Omental fat pad (tissue), 4 donors: ENCODE measurements around the gene THOC5. TPM values are rescaled to one million over a fixed set of nuclear protein-coding genes. Genes with fewer than 3 reads are reported as not detected.
"Not testable (repeated sequence)": the region's sequence is repeated elsewhere in the genome, so short reads cannot be mapped to it uniquely, and the experiment has no call there.

Source experiments
- ATAC-seq: fragments of 150-250 bp; one replicate; pipeline ENCODE4 v1.9.1; 2016; ENCODE audit warnings: mild to moderate bottlenecking, moderate library complexity; ENCODE audit not compliant: low FRiP score
- DNase-seq: peaks from one replicate; pipeline ENCODE4 v3.0.0-alpha.2; 2019; ENCODE audit warnings: low spot score
- total RNA-seq, 4 donors: library from RNA; depleted of rRNA; stranded (reverse); fragments of >200 nt; gene quantifications; one replicate each; pipeline ENCODE4 v1.1.0, GENCODE V29; 2016
- TF ChIP-seq, protein P1 (sequence below), 3 donors: fragments of 450-650 bp; IDR thresholded peaks; one replicate each; pipeline ENCODE4 v1.5.1; 2016 to 2017; ENCODE audit warnings: antibody characterized with exemption in 3 of 3, mild to moderate bottlenecking in 3 of 3, moderate library complexity in 2 of 3

THOC5 gene
- total RNA-seq: 10 to 100 TPM; 21.0 to 54.2 (median 29.4) TPM

DNA sequence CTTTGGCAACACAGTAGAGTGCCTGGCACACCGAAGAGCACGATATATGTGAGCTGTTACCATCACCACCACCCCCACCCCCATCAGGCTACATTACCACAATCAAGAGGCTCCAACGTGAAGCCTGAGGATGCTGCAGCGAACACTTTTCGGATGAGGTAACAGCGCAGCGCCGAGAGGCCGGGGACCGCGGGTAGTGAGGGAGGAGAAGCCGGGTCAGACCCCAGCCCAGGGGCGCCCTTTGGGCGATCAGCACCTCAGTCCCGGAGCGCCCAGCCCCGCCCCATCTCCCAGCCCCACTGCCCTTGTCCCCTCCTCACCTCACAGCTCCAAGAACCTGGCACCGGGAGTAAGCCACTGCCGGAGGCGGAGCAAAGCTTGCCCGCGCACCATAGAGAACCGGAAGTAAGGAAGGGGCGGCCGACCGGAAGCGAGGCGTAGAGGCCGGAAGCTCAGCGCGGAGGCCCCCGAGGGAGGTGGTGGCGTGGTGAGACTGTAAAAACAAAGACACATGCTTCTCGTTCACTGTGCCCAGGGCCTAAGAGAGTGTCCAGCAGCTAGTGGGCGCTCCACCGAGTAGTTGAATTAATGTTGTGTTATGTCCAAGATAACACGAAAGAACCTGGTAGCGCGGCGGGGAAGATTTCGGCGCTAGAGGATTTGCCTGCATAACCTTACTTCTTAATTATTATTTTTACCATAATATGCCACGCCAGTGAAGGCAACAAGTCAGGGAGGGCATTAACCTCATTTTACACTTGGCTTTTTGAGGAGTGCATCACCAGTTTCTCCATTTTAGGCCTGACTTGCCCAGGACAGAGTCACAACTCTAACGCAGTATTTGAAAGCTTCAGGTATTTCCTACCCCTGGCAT is at the start of gene THOC5:
Gene THOC5 (minus strand): TSS at position 407 of the 874 bp plus-strand sequence. CDS start 4,610 bp downstream, outside the sequence.
- ATAC-seq (peak; percentile 97), DNase-seq (peak; percentile 72)
- TF ChIP-seq, protein P1, sequence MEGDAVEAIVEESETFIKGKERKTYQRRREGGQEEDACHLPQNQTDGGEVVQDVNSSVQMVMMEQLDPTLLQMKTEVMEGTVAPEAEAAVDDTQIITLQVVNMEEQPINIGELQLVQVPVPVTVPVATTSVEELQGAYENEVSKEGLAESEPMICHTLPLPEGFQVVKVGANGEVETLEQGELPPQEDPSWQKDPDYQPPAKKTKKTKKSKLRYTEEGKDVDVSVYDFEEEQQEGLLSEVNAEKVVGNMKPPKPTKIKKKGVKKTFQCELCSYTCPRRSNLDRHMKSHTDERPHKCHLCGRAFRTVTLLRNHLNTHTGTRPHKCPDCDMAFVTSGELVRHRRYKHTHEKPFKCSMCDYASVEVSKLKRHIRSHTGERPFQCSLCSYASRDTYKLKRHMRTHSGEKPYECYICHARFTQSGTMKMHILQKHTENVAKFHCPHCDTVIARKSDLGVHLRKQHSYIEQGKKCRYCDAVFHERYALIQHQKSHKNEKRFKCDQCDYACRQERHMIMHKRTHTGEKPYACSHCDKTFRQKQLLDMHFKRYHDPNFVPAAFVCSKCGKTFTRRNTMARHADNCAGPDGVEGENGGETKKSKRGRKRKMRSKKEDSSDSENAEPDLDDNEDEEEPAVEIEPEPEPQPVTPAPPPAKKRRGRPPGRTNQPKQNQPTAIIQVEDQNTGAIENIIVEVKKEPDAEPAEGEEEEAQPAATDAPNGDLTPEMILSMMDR (IDR thresholded peaks at IDR 0.05): no peak

DNA sequence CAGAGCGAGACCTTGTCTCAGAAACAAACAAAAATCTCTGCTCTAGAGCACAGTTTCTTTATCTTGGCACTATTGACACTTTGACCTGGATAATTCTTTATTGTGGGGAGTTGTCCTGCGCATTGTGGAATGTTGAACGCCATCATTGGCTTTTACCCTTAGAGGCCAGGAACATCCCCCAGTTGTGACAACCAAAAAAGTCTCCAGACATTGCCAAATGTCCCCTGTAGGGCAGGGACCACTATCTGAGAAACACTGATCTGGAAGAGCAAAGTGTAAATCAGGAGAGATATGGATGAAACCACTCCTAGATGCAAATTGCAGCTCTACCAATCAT is 45.1 kb upstream of the THOC5 start:
- ATAC-seq: no peak
- TF ChIP-seq, protein P1 (IDR thresholded peaks at IDR 0.05): no peak
- DNase-seq: no peak

DNA sequence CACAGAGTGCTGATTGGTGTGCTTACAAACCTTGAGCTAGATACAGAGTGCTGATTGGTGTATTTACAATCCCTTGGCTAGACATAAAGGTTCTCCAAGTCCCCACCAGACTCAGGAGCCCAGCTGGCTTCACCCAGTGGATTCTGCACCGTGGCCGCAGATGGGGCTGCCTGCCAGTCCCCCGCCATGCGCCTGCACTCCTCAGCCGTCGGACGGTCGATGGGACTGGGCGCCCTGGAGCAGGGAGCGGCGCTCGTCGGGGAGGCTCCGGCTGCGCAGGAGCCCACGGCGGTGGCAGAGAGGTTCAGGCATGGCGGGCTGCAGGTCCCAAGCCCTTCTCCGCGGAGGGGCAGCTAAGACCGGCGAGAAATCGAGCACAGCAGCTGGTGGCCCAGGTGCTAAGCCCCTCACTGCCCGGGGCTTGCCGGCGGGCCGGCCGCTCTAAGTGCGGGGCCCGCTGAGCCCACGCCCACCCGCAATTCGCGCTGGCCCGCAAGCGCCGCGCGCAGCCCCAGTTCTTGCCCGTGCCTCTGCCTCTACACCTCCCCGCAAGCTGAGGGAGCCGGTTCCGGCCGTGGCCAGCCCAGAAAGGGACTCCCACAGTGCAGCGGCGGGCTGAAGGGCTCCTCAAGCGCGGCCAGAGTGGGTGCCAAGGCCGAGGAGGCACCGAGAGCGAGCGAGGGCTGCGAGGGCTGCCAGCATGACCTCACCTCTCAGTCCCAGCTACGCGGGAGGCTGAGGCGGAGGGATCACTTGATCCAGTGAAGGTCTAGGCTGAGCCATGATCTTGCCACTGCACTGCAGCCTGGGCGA is 44.5 kb upstream of the THOC5 start:
- DNase-seq, ATAC-seq: not testable (repeated sequence)

DNA sequence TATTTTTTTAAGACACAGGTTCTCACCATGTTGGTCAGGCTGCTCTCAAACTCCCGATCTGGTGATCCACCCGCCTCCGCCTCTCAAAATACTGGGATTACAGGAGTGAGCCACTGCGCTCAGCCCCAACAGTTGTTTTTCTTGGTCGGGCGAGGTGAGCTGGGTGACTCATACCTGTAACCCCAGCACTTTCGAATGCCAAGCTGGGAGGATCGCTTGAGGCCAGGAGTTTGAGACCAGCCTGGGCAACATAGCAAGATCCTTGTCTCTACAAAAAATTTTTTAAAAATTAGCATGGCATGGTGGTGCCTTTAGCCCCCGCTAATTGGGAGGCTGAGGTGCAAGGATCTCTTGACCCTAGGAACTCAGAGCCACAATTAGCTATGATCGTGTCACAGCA is 42.9 kb upstream of the THOC5 start:
- ATAC-seq: no peak
- DNase-seq: no peak
- TF ChIP-seq, protein P1 (IDR thresholded peaks at IDR 0.05): no peak

DNA sequence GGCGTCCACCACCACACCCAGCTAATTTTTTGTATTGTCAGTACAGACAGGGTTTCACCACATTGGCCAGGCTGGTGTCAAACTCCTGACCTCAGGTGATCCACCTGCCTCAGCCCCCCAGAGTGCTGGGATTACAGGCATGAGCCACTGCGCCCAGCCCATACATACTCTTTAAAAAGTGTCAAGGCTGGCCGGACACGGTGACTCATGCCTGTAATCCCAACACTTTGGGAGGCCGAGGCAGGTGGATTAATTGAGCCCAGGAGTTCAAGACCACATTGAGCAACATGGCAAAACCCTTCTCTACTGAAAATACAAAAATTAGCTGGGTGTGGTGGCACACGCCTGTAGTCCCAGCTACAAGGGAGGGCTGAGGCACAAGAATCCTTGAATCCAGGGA is 40.9 kb upstream of the THOC5 start:
- not testable (repeated sequence) for ATAC-seq, DNase-seq

DNA sequence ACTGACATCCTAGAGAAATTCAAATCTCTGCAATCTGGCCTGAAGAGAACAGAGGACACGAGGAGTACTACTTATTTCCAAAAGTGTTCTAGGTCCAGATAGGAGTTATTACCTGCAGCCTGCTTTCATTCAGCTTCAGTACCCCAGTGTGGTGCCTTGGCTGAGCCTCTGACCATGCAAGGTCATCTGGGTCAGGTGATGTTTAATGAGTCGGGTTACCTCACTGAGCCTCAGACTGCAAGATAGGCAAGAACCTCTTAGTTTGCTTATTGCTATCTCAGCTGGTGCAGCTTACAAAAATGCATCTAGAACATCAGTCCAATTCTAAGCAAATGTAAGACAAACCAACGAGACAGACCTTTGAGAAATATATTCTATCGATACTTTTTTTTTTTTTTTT is 40.4 kb upstream of the THOC5 start:
- no peak for DNase-seq
- no peak for ATAC-seq
- TF ChIP-seq, protein P1 (IDR thresholded peaks at IDR 0.05): no peak

DNA sequence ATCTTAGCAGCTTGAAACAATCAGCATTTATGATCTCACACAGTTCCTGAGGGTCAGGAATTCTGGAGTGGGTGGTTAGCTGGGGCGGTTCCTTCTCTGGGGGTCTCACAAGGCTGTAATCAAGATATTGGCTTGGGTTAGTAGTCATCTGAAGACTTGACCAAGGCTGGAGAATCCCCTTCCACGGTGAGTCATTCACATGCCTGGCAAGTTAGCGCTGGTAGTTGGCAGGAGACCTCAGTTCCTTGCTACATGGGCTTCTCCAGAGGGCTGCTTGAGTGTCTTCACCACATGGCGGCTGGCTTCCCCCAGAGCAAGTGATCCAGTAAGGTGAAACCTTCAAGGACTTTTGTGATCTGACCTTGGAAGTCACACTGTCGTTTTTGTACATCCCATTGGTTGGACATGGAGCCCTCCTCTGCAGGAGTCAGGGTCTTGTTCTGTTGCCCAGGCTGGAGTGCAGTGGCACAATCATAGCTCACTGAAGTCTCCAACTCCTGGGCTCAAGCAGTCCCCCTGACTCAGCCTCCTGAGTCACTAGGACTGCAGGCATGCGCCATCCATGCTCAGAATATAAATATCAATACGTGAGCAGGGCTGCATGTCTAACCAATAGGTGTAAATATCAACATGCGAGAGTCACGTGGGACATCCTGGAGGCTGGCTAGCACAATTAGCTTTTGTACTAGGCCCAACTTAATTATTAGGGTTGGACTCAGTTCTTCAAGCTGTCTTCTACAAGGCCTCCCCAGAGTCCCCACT is 34.6 kb upstream of the THOC5 start:
- peak; percentile 58 for ATAC-seq
- TF ChIP-seq, protein P1 (IDR thresholded peaks at IDR 0.05): no peak
- DNase-seq: no peak

DNA sequence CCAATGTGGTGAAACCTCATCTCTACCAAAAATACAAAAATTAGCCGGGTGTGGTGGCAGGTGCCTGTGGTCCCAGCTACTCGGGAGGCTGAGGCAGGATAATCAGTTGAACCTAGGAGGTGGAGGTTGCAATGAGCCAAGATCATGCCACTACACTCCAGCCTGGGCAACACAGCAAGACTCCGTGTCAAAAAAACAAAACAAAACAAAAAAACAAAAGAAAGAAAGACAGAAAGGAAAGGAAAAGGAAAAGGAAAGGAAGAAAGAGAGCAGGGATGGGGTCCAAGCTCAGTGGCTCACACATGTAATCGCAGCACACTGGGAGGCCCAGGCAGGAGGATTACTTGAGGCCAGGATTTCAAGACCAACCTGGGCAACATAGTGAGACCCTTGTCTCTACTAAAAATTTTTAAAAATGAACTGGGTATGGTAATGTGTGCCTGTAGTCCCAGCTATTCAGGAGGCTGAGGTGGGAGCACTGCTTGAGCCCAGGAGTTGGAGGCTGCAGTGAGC is 32.7 kb upstream of the THOC5 start:
- not testable (repeated sequence) for ATAC-seq, DNase-seq
